DOHH2 (cell line): ENCODE measurements around the gene TMTC2.
A peak's percentile ranks its signal among the peaks of the same experiment; 100 is the strongest.

Source experiments
- H3F3A ChIP-seq: fragments of 200-600 bp; sonication (generic), shearing (Covaris generic); 2 replicates; pipeline ENCODE4 v1.6.0; 2016; ENCODE audit warnings: antibody characterized with exemption, mild to moderate bottlenecking; ENCODE audit not compliant: control insufficient read depth, insufficient read depth
- H3K27ac ChIP-seq: fragments of 200-600 bp; sonication (generic); 2 replicates; pipeline ENCODE4 v1.5.1; 2014; ENCODE audit warnings: low read depth, mild to moderate bottlenecking, low read length, moderate library complexity
- H3K27me3 ChIP-seq: fragments of 200-600 bp; sonication (generic); 2 replicates; pipeline ENCODE4 v1.6.1; 2014; ENCODE audit warnings: mild to moderate bottlenecking, low read length, mixed read lengths; ENCODE audit not compliant: control insufficient read depth
- H3K36me3 ChIP-seq: fragments of 200-600 bp; sonication (generic); 2 replicates; pipeline ENCODE4 v1.6.1; 2014; ENCODE audit warnings: mild to moderate bottlenecking, low read length, moderate library complexity, mixed read lengths; ENCODE audit not compliant: control insufficient read depth
- H3K4me1 ChIP-seq: fragments of 200-600 bp; sonication (generic); 2 replicates; pipeline ENCODE4 v1.6.1; 2014; ENCODE audit warnings: mild to moderate bottlenecking, low read length, mixed read lengths; ENCODE audit not compliant: control insufficient read depth
- H3K4me2 ChIP-seq: fragments of 200-600 bp; sonication (generic); 2 replicates; pipeline ENCODE4 v1.6.0; 2014; ENCODE audit warnings: mild to moderate bottlenecking, low read length, moderate library complexity
- H3K4me3 ChIP-seq: fragments of 200-600 bp; sonication (generic); 2 replicates; pipeline ENCODE4 v1.5.1; 2014; ENCODE audit warnings: mild to moderate bottlenecking, low read length, mixed read lengths
- H3K79me2 ChIP-seq: fragments of 200-600 bp; sonication (generic); 2 replicates; pipeline ENCODE4 v1.6.1; 2014; ENCODE audit warnings: mild to moderate bottlenecking, low read length, mixed read lengths; ENCODE audit not compliant: control insufficient read depth
- H3K9me2 ChIP-seq: fragments of 200-600 bp; sonication (generic); replicated peaks from 2 replicates; pipeline ENCODE4 v1.6.1; 2014; ENCODE audit warnings: mild to moderate bottlenecking, low read length, mixed read lengths; ENCODE audit not compliant: control insufficient read depth
- H3K9me3 ChIP-seq: fragments of 200-600 bp; sonication (generic); 2 replicates; pipeline ENCODE4 v1.6.1; 2014; ENCODE audit warnings: antibody characterized with exemption, low read length, mixed read lengths; ENCODE audit not compliant: control insufficient read depth, insufficient read depth
- H4K20me1 ChIP-seq: fragments of 200-600 bp; sonication (generic); 2 replicates; pipeline ENCODE4 v1.6.0; 2014; ENCODE audit warnings: low read depth, mild to moderate bottlenecking, antibody characterized with exemption, low read length, moderate library complexity; ENCODE audit not compliant: control insufficient read depth, insufficient read depth
- CTCF ChIP-seq: fragments of 200-600 bp; sonication (generic); IDR thresholded peaks from one replicate; pipeline ENCODE4 v1.5.1; 2014; ENCODE audit warnings: antibody characterized with exemption, mild to moderate bottlenecking, low read depth, low read length; ENCODE audit not compliant: poor library complexity, severe bottlenecking
- EZH2phosphoT487 ChIP-seq: fragments of 200-600 bp; sonication (generic); IDR thresholded peaks from 2 replicates; pipeline ENCODE4 v1.6.1; 2017; ENCODE audit warnings: borderline replicate concordance, mild to moderate bottlenecking, antibody characterized with exemption, low read length, moderate library complexity, mixed read lengths

TMTC2 gene

GRCh38 chr12:82686168-82687020, at the start of gene TMTC2:
Gene TMTC2, plus strand, starts transcription at chr12:82686906.
- Histone ChIP-seq H3K79me2 (peaks cover 5% of the 10 kb centered on the region), H3F3A (no peaks in the 10 kb centered on the region), H3K9me3 (no peaks in the 10 kb centered on the region), H3K4me2 (peak within 1 kb of the TSS; percentile 78), H4K20me1 (no peaks in the 10 kb centered on the region), H3K4me1 (peaks cover 52% of the 10 kb centered on the region), H3K27ac (peak within 1 kb of the TSS; percentile 45), H3K36me3 (no peaks in the 10 kb centered on the region), H3K4me3 (peak within 1 kb of the TSS; percentile 85), H3K27me3 (no peaks in the 10 kb centered on the region; the same call in 1 of the 2 replicates), H3K9me2 (no peaks in the 10 kb centered on the region)
- TF ChIP-seq EZH2phosphoT487: no peak
- no peak for TF ChIP-seq CTCF

- no peaks in the 10 kb centered on the region; the same call in 1 of the 2 replicates for H3K9me3 ChIP-seq
- no peaks in the 10 kb centered on the region for H3K9me2 ChIP-seq
- no peak overlapping the region for H3K4me3 ChIP-seq
- no peaks in the 10 kb centered on the region for H4K20me1 ChIP-seq
- H3K4me2 ChIP-seq: no peak overlapping the region
- no peaks in the 10 kb centered on the region for H3K4me1 ChIP-seq
- no peaks in the 10 kb centered on the region for H3K79me2 ChIP-seq
- no peaks in the 10 kb centered on the region for H3K27me3 ChIP-seq
- H3K27ac ChIP-seq: no peak overlapping the region
- peaks cover 3% of the 10 kb centered on the region; the same call in 1 of the 2 replicates for H3F3A ChIP-seq
- TF ChIP-seq EZH2phosphoT487 (no peak), CTCF (no peak)
- H3K36me3 ChIP-seq: no peaks in the 10 kb centered on the region
Observed at GRCh38 chr12:82638324-82638723, 48.4 kb upstream of the TMTC2 start.

- H4K20me1 ChIP-seq: no peaks in the 10 kb centered on the region
- H3K36me3 ChIP-seq: no peaks in the 10 kb centered on the region
- H3K79me2 ChIP-seq: no peaks in the 10 kb centered on the region
- no peaks in the 10 kb centered on the region for H3F3A ChIP-seq
- H3K4me3 ChIP-seq: no peak overlapping the region
- H3K9me2 ChIP-seq: no peaks in the 10 kb centered on the region
- H3K9me3 ChIP-seq: no peaks in the 10 kb centered on the region
- H3K27me3 ChIP-seq: no peaks in the 10 kb centered on the region
- no peak for TF ChIP-seq CTCF
- TF ChIP-seq EZH2phosphoT487: no peak
- no peak overlapping the region for H3K4me2 ChIP-seq
- H3K27ac ChIP-seq: no peak overlapping the region
- H3K4me1 ChIP-seq: peaks cover 9% of the 10 kb centered on the region
Observed at GRCh38 chr12:82644896-82645295, 41.8 kb upstream of the TMTC2 start.
